GM18907 (cell line): Measurements from ENCODE around the gene GOLGA8M.
"Not testable (repeated sequence)": the region's sequence is repeated elsewhere in the genome, so short reads cannot be mapped to it uniquely, and the experiment has no call there.

ENCODE experiments used
- ATAC-seq: cut with Tn5 transposase; IDR thresholded peaks from one replicate; pipeline ENCODE4 v1.9.1; 2021; ENCODE audit warnings: mild to moderate bottlenecking, moderate library complexity; ENCODE audit not compliant: unreplicated experiment

Gene GOLGA8M

GRCh38 chr15:28664575-28664974 is 47.6 kb downstream of the GOLGA8M start:
- not testable (repeated sequence) for ATAC-seq

DNA sequence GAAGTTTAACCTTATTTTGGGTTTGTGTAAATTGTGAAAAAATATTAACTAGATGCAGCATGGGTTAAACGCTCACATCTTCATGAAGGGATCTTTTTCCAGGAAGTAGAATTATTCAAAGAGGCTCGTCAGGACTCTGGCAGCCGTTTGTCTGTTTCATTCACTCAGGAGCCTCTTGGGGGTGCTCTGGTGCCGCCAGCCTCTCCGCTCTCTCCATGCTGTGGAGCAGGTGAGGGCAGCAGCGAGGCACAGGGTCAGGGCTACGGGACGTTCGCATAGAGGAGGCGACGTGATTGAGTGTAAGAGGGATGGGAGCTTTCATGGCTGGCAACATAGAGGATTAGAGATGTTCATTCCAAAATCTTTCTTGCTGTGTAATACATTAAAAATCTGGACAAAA is 48.5 kb downstream of the GOLGA8M start:
- ATAC-seq: not testable (repeated sequence)

DNA sequence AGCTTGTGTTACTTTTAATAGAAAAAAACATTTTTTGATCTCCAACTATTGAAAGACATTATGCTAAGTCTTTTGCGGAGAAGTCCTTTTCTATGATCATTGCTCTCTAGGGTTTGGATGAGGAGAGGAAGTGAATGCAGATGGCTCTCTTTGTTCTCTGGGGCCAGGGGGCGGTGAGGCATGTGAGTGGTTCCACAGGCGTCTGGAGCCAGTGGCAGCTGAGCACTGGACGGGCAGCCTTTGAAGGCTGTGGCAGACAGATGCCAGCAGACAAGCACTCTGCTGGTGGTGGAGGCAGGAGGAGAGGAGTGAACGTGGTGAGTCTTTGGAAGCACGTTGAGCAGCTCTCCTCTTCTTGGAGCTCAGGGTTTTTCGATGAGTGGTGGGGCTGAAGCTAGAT is 51.5 kb downstream of the GOLGA8M start:
- not testable (repeated sequence) for ATAC-seq

- ATAC-seq: not testable (repeated sequence)
These were observed 56.2 kb downstream of the GOLGA8M start for GRCh38 chr15:28656018-28656360.

DNA sequence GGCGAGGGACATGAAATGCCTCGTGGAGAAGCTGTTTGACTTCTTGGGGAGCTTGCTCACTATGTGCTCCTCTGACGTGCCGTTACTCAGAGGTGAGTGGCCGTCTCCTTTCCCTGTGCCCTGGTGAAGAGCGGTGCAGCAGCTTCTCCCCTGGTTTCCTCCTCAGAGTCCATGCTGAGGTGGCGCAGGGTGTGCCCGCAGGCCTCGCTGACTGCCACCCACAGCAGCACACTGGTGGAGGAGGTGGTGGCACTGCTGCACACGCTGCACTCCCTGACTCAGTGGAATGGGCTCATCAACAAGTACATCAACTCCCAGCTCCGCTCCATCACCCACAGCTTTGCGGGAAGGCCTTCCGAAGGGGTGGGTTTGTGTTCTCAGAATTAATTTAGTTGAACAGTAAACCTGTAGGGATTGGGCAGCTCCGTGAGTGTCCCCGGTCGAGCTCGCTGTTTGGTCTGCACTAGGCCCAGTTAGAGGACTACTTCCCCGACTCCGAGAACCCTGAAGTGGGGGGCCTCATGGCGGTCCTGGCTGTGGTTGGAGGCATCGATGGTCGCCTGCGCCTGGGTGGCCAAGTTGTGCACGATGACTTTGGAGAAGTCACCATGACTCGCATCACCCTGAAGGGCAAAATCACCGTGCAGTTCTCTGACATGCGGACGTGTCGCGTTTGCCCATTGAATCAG is 56.7 kb downstream of the GOLGA8M start:
- not testable (repeated sequence) for ATAC-seq

DNA sequence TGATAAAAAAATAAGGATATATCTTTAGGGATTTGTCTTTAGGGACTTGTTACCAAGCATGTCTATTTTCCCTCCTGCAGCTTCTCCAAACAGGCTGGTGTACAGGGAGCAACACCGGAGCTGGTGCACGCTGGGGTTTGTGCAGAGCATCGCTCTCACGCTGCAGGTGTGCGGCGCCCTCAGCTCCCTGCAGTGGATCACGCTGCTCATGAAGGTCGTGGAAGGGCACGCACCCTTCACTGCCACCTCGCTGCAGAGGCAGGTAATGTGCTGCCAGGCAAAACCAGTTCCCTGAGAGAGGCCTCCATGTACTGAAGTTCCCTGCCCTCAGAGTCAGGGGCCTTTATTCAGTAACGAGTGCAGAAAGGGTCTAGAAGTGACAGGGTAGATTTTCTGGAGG is 58.0 kb downstream of the GOLGA8M start:
- not testable (repeated sequence) for ATAC-seq

DNA sequence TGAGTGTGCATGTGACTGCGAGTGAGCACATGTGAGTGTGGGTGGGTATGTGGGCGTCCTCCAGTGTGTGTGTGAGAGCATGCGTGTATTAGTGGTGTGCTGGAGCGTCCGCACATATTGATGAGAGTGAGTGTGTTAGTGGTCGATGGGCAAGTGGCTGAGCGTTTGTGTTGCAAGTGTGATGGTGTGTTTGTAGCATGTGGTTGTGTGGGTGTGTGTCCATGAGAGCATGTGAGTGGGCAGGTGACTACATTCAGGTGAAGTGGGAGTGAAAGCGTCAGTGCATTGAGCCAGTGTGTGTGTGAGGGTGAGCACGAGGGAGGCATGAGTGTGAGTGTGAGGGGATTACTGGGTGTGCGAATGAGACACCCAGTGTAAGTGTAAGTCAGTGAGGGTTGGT is 59.7 kb downstream of the GOLGA8M start:
- not testable (repeated sequence) for ATAC-seq
